Activated CD8-positive, alpha-beta memory T cell treated with anti-CD3 and anti-CD28 coated beads for 48 hours (primary cell): ENCODE results near the gene YDJC.
"Not testable (repeated sequence)": the region's sequence is repeated elsewhere in the genome, so short reads cannot be mapped to it uniquely, and the experiment has no call there.

ENCODE experiments used
- DNase-seq, 3 experiments: peaks; one replicate each; pipeline ENCODE4 v3.0.0-alpha.2; 2020; ENCODE audit warnings: low read depth in 2 of 3, low spot score in 2 of 3

The YDJC gene

DNA sequence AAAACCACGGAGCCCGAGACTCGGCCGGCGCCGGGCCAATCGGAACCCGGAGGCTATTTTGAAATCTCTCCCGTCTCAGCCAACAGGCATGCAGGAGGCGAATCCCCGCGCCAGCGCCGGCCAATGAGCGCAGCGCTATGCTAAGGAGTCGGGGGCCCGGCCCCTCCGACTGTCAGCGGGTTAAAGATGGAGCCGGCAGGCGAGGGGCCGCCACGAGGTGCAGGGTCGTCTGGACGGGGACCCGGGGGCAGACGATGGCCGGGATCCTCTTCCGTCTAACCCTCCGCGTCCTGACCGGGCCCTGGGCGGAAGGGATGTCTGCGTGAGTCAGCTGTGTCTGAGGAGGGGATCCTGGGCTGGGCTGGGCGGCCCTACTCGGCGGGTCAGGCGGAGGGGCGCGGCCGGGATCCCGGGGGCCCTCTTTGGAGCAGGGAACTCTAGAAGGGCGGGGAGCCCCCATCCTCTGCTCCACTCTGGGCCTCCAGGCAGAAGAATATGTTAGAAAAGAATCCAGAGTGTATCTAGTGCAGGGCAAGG lies 22.3 kb upstream of the YDJC start:
- peak; percentile 68 to 87 (median 74) for DNase-seq

DNA sequence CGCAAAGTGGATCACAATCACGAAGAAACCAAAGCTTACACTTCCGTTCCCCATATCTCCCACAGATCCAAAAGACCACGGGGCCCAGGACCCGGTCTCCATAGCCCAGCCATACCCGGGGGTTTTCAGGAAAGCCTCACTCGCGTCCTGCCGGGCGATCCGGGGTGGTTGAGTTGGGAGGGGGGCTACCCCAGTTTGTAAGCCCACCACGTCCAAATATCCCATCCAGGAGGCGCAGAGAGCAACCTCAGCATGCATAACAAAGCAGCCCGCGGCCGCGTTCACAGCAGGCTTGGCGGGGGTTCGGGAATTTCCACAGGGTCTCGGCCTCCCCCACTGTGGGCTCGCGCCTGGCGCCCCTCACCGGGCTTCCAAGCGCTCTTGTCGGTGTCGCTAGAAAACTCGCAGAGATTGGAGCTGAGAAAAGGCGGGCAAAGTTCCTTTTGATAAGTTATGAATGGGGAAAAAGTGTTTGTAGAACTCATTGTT lies 21.7 kb upstream of the YDJC start:
- no peak for DNase-seq

- DNase-seq, result no peak
These were observed 21.1 kb upstream of the YDJC start for GRCh38 chr22:21650823-21651520.

DNA sequence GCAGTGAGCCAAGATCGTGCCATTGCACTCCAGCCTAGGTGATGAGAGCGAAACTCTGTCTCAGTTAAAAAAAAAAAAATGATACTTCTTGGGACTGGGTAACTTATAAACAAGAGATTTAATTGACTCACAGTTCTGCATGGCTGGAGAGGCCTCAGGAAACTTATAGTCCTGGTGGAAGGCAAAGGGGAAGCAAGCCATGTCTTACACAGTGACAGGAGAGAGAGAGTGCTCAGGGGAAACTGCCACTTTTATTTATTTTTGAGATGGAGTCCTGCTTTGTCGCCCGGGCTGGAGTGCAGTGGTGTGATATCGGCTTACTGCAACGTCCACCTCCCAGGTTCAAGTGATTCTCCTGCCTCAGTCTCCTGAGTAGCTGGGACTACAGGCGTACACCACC lies 20.5 kb upstream of the YDJC start:
- no peak for DNase-seq

DNA sequence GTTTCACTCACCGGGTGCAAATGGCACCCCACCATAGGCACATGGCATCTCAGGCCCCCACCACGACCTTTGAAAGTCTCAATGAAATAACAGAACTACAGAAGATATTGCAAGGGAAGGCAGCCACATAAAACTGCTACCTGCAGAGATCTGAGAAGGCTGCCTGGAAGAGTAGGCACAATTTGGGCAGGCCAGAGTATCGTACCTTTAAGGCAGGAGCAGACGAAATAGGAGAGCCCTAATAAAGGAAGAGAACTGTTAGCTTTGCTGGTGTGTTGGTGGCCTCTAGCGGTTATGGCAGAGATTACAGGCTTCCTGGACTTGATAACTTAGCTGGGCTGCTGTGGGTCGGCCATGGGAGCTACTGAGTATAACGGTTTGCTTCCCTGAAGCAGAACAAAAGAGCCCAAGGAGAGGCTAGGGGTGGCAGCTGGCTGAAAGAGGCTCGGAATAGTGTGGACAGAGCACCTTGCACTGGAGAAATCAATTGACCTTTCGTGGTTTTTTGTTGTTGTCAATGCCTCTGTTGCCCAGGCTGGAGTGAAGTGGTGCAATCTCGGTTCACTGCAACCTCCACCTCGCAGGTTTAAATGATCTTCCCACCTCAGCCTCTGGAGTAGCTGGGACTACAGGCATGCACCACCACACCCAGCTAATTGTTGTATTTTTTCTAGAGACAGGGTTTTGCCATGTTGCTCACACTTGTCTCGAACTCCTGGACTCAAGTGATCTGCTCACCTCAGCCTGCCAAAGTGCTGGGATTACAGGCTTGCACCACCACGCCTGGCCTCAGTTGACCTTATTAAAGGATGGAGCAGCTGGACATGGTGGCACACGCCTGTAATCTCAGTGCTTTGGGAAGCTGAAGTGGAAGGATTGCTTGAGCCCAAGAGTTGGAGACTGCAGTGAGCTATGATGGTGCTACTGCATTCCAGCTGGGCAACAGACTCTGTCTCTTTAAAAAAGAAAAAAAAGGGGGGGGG lies 17.1 kb upstream of the YDJC start:
- peak in 1 of 3 experiments; percentile 46 for DNase-seq

GRCh38 chr22:21645513-21645912 lies 15.7 kb upstream of the YDJC start:
- not testable (repeated sequence) for DNase-seq

- no peak for DNase-seq
These were observed 13.9 kb upstream of the YDJC start for GRCh38 chr22:21643533-21644357.

- peak in 2 of 3 experiments; percentile 39 to 41 for DNase-seq
These were observed 13.0 kb upstream of the YDJC start for GRCh38 chr22:21642584-21643448.

GRCh38 chr22:21641789-21642583 lies 12.2 kb upstream of the YDJC start, which contains the start of gene SDF2L1:
Gene SDF2L1 (plus strand): TSS chr22:21642302. CDS start chr22:21642337, 35 bp downstream.
- peak; percentile 88 to 98 (median 93) for DNase-seq

DNA sequence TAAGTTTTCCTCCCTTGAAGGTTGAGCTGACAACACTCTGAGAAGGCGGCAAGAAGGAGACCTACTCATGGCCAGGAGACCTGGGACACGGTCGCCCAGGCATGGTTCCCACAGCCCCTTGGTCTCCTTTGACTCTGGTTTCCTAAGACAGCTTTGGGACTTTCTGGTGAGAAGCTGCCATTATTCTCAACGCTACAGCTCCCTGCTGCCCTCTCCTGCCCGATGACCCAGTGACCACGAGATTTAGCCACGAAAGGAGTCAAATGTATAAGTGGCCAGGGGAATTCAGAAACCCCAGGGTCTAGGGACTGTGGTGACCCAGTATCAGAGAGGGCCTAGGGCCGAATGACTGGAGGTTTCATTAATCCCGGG lies 11.6 kb upstream of the YDJC start:
- no peak for DNase-seq

DNA sequence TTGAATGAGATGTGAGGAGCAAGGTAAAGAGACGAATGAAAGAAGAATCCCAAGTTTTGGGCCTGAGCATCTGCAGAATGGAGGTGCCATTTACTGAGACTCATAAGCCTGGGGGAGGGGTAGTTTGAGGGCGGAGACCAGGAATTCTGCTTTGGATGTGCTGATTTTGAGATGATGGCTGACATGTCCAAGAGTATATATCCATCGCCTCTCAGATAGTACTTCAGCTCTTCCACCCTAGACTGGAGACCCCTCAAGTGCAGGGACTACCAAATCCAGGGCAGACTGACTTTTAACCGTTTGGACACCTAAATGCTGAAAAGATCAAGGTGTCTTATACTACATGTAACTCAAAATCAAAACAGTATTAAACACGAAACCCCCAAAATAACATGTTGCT lies 11.0 kb upstream of the YDJC start:
- DNase-seq, result no peak

DNA sequence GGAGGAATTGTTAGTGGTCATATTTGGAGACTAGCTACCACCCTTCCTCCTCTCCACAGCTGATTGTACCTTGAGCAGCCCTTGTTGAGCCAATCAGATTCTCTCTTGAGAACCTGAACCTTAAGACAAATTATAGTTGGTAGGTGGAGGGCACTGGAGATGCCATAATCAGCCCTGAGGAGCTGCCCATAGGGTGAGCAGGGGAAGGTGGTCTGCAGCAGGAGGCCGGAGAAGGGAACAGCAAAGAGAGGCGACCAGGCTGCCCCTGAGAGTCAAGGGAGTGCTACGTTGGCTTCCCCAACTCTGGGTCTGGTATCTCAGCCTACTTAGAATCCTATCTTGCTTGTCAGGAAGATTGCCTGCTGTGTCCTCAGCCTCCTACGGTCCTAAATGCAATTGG lies 9.5 kb upstream of the YDJC start:
- no peak for DNase-seq

GRCh38 chr22:21637450-21637849 lies 7.6 kb upstream of the YDJC start:
- DNase-seq, result not testable (repeated sequence)

DNA sequence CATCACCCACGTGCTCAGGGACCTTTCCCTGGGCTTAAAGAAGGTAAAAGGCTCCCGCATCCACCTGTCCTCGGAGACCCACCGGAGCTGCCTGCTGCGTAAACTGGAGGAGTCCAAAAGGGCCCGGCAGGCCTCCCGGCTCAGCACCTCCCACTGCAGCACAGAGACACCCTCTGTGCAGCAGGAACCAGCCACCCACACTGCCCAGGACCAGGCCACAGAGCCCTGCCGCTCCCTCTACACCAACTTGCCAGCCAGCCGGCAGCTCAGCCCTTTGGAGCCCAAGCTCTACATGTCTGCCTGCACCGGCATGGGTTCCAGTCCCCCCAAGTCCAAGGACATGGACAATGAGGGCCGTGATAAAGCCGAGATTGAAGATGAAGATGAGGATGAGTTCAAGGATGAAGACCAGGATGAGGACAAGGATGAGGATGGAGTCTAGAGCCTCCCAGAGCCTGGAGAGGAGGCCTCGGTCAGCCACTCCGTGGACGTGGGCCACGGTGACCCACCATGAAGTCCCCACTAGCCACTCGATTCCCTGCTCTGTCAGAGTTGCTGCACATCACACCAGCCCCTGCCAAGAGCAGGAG lies 6.9 kb upstream of the YDJC start:
- DNase-seq, result no peak

DNA sequence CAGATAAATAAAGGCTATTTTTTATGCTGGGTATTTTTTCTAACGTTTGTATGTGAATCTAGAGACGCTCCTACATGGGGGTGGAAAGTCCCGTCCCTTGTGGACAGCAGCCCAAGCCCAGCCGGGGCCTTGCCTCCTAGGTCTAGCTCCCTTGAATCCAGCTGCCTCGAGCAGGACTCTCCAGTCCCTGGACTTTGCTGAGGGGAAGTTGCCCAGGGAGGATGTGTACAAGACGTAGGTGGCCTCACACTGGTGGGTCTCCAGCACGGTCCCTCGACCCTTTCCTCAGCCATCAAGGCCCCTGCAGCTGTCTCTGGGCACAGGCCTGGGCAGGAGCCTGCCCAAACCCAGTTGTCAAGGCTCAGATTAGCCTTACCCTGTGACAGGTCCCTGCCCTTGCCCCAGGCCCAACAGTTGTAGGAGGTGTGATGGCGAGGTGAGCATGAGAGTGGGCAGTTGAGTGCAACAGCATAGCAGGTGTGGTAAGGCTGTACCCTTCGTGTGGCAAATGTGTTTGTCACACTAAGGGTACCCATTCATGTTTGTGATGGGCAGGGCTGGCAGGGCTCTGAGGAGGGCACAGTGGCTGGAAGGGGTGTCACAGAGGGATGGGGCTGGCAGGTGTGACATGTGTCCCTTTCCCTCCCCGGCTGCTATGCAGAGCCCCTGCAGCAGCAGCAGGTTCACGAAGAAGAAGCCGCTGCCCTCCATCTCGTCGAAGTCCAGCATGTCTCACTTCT lies 6.1 kb upstream of the YDJC start:
- no peak for DNase-seq

DNA sequence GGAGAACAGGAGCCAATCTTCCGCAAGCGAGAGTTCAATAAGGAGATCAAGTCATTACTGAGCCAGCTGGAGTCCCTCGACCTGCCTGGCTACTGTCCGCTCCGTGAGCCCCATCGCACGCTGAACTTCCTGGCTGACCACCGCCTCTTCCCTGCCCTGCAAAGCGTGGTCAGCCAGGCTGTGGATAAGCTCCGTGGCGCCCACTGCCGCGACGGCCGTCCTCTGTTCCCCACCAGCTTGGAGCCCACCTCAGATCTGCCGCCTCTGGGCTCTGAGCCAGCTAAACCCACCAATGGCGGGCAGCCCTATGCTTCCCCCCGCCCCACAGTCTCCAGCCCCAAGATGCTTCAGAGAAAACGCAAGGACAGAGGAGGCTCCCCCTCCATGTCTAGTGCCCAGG lies 5.0 kb upstream of the YDJC start:
- DNase-seq, result no peak

GRCh38 chr22:21634081-21634480 lies 4.3 kb upstream of the YDJC start:
- no peak for DNase-seq

GRCh38 chr22:21633481-21633880 lies 3.7 kb upstream of the YDJC start:
- DNase-seq, result no peak
